GM18909 (cell line): Measurements from ENCODE around the gene INAVA.
"Not testable (repeated sequence)": the region's sequence is repeated elsewhere in the genome, so short reads cannot be mapped to it uniquely, and the experiment has no call there.

Experiments used
- ATAC-seq: cut with Tn5 transposase; IDR thresholded peaks from one replicate; pipeline ENCODE4 v1.9.1; 2021; ENCODE audit warnings: mild to moderate bottlenecking; ENCODE audit not compliant: unreplicated experiment, poor library complexity

Gene INAVA

GRCh38 chr1:200896531-200897196 lies 2.0 kb downstream of the INAVA start:
- ATAC-seq: no peak

GRCh38 chr1:200897259-200897658 lies 2.6 kb downstream of the INAVA start:
- no peak for ATAC-seq

GRCh38 chr1:200899015-200899386 lies 4.3 kb downstream of the INAVA start:
- ATAC-seq: no peak

- no peak for ATAC-seq
Observed at GRCh38 chr1:200899451-200899915, 4.8 kb downstream of the INAVA start.

GRCh38 chr1:200899954-200900867 lies 5.5 kb downstream of the INAVA start:
- ATAC-seq: no peak

- no peak for ATAC-seq
Observed at GRCh38 chr1:200900877-200901276, 6.2 kb downstream of the INAVA start.

GRCh38 chr1:200901350-200901749 lies 6.7 kb downstream of the INAVA start:
- no peak for ATAC-seq

GRCh38 chr1:200901796-200902444 lies 7.2 kb downstream of the INAVA start:
- no peak for ATAC-seq

- no peak for ATAC-seq
Observed at GRCh38 chr1:200903793-200904192, 9.1 kb downstream of the INAVA start.

GRCh38 chr1:200904772-200905171 lies 10.1 kb downstream of the INAVA start:
- no peak for ATAC-seq

GRCh38 chr1:200905411-200906052 lies 10.8 kb downstream of the INAVA start:
- peak; percentile 40 for ATAC-seq

- ATAC-seq: no peak
Observed at GRCh38 chr1:200906491-200906890, 11.8 kb downstream of the INAVA start.

GRCh38 chr1:200907611-200908097 lies 13.0 kb downstream of the INAVA start:
- ATAC-seq: peak; percentile 53

- ATAC-seq: no peak
Observed at GRCh38 chr1:200908191-200908868, 13.6 kb downstream of the INAVA start.

- ATAC-seq: peak; percentile 31
Observed at GRCh38 chr1:200909071-200909470, 14.4 kb downstream of the INAVA start.

- ATAC-seq: peak; percentile 57
Observed at GRCh38 chr1:200909757-200910239, 15.1 kb downstream of the INAVA start.

GRCh38 chr1:200911361-200911760 lies 16.7 kb downstream of the INAVA start:
- ATAC-seq: no peak

GRCh38 chr1:200911936-200912335 lies 17.2 kb downstream of the INAVA start:
- ATAC-seq: not testable (repeated sequence)

GRCh38 chr1:200912737-200913407 lies 18.2 kb downstream of the INAVA start:
- ATAC-seq: no peak
